ENCODE measurements around the gene SNX13.
"Not testable (repeated sequence)": the region's sequence is repeated elsewhere in the genome, so short reads cannot be mapped to it uniquely, and the experiment has no call there.

SNX13 gene

GRCh38 chr7:17846935-17847334 is 93.4 kb downstream of the SNX13 start:
- no peak for DNase-seq

DNA sequence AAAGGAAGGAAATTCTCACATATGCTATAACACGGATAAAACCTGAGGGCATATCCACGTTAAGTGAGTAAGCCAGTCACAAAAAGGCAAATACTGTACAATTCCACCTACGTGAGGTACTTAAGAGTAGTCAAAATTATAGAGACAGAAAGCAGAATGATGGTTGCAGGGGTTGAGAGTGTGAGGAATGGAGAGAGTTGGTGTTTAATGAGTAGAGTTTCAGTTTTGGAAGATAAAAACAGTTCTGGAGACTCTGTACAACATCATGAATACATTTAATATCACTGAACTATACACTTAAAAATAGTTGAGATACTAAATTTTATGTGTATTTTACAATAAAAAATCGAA is 95.1 kb downstream of the SNX13 start:
- no peak for DNase-seq

DNA sequence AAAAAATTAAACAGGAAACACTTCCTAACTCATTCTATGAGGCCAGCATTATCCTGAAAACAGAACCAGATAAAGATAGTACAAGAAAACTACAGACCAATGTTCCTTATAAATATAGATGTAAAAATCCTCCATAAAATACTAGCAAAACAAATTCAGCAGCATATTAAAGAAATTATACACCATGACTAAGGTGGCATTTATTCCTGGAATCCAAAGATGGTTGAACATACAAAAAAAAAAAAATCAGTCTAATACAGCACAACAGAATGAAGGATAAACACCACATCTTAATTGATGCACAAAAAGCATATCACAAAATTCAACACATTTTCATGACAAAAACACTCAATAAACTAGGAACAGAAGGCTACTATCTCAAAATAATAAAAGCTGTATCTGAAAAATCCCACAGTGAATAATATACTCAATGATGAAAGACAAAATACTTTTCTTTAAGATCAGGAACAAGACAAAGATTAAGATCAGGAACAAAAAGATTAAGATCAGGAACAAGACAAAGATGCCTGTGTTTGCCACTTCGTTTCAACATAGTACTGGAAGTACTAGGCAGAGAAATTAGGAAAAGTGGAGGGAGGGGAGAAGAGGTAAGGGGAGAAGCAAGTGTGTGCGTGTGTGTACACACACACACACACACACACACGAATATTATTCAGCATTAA is 95.6 kb downstream of the SNX13 start:
- no peak for DNase-seq

DNA sequence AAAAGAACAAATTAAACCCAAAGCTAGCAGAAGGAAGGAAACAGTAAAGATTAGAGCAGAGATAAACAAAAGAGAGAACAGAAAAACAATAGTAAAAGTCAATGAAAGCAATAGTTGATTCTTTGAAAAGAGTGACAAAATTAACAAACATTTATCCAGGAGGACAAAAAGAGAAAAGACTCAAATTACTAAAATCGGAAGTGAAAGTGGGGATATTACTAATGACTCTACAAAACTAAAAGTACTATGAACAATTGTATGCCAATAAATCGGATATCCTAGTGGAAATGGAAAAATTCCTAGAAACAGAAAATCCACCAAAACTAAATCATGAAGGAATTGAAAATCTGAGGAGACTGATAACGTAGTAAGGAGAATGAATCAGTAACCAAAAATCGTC is 96.3 kb downstream of the SNX13 start:
- DNase-seq = no peak

DNA sequence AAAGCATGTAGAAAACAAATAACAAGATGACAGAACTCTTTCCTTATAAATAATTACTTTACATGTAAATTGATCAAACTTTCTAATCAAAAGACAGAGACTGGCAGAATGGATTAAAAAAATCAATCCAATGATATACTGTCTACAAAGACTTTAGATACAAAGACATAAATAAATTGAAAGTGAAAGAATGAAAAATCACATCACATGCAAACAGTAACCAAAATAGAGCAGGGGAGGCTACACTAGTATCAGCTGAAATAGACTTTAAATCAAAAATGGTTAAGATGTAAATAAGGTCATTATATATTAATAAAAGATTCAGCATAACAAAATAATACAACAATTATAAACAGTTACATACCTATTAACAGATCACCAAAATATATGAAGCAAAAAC is 97.3 kb downstream of the SNX13 start:
- DNase-seq = no peak

DNA sequence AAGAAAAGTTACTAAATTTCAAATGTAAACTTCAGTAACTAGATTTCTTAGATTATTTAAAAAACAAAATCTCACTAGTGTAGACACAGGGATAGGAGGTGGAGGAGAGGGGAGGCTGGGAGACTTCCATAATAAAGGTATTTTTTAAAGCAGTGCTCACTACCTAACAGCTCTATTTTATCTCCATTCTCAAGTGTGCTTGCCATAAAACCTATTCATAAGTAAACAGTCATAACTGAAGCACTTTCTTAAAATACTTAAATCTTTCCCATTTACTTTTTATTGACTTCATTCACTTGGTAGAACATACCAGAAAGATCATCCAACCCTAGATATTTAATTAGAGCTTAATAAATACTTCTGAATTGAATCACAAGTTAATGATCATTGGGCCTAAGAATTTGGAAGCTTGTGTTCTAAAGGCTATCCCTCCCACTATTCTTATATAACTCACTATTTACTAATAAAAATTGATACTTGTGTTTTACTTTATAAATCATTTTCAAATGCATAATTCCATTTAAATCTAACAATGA is 107.4 kb downstream of the SNX13 start:
- no peak for DNase-seq

DNA sequence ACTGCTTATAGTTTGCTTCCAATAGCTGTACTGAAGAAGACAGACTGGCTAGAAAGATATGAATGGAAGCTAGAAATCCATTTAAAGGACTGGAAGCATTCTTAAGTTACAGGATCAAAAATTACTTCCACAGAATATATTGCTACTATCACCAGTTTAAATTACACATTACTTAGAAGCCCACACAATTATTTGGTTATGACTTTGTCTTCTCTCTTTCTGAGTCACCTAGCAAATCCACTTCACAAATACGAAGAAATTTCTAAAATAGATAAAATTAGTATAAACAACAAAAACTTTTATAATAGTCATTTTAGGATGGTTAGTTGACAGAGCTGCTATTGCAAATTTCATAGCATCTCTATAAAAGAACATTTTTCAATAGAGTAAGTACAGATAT is 108.1 kb downstream of the SNX13 start:
- no peak for DNase-seq

DNA sequence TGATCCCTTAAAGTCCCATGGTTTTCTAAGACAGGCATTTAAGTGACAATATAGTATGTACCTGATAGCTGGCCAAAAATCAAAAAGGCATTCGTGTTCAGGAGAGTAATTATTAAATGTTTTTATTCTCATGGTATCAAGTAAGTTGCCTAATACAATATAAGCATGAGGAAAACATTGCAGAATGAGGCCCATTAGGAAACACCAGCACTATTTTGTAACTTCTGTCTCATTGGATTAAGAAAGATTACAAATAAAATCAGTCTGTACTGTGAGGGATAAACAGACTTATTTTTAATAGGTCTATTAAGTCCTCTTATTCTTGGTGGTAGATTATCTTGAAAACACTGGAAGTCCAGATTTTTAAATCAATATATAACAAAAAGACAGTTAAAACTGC is 110.1 kb downstream of the SNX13 start:
- DNase-seq = no peak

DNA sequence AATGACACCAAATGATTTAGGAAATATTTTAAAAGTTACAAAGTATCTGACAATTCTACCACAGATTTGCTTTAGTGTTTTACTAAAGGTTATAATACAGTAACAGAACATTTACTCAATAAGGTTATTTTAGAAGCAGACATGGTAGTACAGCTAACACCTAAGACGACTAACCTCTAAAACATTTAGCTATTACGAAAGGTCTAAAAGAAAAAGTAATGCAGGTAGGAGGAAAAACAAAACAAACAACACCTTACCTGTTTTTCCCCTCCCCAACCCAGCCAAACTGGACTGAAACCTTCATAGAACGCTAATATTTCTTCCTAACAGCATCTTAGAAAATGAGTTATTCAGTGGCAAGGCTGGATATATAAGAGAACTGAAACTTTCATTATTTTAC is 111.3 kb downstream of the SNX13 start:
- no peak for DNase-seq

DNA sequence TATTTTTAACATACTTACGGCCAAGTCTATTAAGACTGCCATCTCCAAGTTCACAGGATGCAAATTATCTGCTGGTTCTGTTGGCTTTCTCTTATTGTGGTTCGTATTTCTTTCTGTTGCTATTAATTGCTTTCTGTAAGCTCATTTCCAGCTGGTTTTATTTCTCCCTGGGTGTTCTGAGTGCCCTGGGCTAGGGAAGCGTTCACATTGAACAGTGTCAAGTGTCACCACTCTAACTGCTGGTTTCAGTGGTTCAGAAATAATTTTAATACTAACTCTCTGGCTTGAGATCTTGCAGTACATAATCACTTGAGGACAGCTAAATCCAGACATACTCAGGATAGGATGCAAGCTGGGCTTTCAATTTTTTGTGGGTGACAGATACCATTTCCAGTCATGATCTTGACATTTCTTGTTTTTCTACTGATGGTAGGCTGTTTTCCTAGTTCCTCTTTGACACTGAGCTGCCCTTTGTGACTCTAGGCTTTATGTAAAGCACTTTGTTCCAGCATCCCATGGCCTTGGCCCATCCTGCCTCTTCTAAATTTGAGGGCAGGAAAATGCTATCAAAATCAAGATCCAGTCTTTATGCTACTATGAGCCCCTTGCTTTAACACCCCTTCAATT is 117.6 kb downstream of the SNX13 start:
- no peak for DNase-seq

- DNase-seq = no peak
Observed at GRCh38 chr7:17816903-17817302, 123.4 kb downstream of the SNX13 start.

DNA sequence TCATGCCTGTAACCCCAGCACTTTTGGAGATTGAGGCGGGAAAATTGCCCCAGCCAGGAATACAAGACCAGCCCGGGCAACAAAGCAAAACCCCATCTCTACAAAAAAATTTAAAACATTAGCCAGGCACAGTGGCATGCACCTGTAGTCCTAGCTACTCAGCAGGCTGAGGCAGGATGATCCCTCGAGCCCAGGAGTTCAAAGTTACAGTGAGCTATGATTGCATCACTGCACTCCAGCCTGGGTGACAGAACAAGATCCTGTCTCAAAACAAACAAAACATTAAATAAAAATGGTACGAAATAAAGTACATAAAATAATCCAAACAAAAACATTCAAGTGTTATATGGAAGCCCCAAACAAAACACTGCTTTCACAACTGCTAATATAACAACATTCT is 125.0 kb downstream of the SNX13 start:
- DNase-seq = no peak

- DNase-seq = no peak
Observed at GRCh38 chr7:17814058-17814457, 126.2 kb downstream of the SNX13 start.

DNA sequence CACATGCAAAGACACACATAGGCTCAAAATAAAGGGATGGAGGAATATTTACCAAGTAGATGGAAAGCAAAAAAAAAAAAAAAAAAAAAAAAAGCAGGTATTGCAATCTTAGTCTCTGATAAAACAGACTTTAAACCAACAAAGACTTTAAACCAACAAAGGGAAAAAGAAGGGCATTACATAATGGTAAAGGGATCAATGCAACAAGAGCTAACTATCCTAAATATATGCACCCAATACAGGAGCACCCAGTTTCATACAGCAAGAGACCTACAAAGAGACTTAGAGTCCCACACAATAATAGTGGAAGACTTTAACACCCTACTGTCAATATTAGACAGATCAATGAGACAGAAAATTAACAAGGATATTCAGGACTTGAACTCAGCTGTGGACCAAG is 131.1 kb downstream of the SNX13 start:
- DNase-seq = not testable (repeated sequence)

DNA sequence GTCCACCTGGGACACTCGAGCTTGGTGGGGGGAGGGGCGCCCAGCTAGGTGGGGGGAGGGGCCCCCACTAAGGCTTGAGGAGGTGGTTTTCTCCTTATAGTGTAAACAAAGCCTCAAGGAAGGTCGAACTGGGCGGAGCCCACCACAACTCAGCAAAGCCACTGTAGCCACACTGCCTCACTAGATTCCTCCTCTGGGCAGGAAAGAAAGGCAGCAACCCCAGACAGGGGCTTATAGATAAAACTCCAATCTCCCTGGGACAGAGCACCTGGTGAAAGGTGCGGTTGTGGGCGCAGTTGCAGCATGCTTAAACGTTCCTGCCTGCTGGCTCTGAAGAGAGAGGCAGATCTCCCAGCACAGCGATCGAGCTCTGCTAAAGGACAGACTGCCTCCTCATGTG is 133.1 kb downstream of the SNX13 start:
- no peak for DNase-seq

GRCh38 chr7:17806631-17807030 is 133.7 kb downstream of the SNX13 start:
- no peak for DNase-seq

GRCh38 chr7:17802056-17802455 is 138.2 kb downstream of the SNX13 start:
- DNase-seq = no peak

DNA sequence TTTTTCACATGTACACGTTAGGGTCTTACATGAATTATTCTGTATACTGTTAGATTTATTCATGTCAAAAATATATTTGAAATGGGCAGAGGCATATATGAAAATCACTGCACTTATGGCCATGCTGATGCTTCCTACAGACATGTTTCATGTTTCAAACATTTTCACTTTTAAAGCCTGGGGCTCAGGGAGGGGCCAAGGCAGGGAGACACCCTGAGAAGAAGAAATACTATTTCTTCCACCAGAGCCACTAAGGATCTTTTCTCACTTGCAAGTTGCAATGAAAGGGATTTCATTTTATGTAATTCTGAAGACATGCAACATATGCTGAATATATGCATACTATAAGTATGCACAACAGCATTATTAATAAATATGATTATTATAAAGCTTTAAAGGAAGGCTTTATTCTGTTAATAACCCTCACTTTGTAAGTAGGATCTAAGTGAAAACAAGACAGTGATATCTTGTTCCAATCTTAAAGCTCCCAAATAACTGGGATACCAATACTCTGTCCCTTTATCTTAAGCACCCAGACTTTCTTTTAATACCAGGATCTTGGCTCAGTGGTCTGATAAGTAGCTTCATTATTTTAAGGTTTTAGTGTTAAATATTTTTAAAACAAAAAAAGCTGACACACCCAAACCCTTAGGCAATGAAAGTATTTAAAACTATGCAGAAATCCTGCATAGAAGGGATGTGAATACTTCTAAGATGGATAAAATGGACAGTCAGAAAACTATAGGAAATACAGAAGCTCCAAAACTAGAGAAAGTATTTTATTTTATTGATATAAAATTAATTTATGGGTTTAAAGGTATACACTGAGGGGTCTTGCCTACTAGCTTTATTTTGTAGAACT is 148.0 kb downstream of the SNX13 start:
- DNase-seq = no peak

GRCh38 chr7:17787257-17787656 is 153.0 kb downstream of the SNX13 start:
- no peak for DNase-seq

DNA sequence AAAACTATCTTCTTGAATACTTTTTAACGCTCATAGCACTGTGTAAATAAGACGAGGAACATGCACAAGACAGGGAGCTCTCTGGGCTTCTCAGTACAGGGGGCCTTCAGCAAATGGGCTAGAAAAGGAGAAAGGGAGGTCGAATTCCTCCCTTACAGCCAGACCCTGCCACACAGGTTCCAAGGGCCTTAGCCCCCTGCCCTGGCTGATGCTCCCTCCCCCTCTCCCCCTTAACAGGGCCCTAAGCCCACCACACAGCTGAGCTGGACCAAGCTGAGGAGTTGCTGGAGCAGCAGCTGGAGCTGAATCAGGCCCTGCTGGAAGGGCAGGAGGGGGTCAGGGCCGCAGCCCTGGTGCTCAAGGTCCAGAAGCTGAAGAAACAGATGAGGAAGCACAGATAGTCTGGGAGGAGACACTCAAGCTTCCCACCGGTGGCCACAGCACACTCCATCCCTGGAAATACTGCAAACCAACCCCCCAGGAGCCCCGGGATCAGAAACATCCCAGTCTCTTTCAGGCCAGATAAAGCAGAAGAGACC is 153.9 kb downstream of the SNX13 start:
- no peak for DNase-seq

GRCh38 chr7:17782216-17782549 is 158.1 kb downstream of the SNX13 start:
- no peak for DNase-seq

GRCh38 chr7:17781491-17782215 is 158.6 kb downstream of the SNX13 start:
- no peak for DNase-seq

DNA sequence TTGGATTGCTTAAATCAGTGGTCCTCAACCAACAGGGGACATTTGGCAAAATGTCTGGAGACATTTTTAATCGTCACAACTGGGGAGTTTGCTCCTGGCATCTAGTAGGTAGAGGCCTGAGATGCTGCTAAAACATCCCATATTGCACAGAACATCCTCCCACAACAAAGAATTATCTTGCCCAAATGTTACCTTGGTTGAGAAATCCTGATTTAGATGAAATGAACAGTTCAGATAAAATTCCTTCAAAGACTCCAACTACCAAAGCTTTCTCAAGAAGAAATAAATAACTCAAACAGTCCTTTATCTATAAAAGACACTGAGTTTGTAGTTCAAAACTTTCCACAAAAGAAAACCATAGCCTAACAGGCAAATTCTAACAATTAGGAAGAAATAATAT is 160.9 kb downstream of the SNX13 start:
- DNase-seq = no peak

Data from amniotic stem cell (primary cell).